ENCODE results near the gene UBE2E2.

DNA sequence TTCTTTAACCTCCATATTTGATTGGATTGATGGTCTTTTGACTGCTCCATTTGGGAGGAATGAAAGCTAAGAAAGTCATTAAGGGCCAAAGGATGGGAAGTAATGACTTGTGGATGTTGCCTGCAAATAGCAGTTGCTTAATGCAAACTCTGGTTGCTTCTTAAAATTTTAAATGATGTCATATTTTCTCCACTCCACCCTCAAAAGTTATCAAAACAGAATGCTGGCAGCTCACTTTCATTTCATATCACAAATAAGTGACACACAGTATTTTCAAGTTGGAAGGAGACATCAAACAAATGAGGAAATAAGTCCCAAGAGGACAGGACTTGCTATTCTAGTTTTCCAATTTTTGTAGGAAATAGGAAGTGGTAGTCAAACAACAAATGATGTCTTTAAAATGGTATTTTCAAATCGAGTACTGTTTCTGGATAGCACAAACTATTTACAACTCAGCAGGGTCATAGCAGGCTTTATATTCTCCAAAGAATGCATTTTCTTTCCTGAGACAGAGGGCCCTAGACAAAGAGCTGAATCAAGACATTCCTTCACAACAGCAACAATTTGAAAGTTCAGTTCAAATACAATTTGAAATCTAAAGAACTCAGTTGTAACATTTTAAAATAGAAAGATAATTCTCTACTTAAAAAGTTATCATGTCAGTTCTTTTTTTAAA is 437.5 kb downstream of the UBE2E2 start:
- no peak for TF ChIP-seq YY1 (IDR thresholded peaks at IDR 0.05; ENCODE audit: insufficient read depth, insufficient read length)
- no peak for TF ChIP-seq SUZ12 (IDR thresholded peaks at IDR 0.05; ENCODE audit: extremely low read depth, insufficient read depth, insufficient read length)

Measured in NT2/D1 (cell line).